ENCODE results near the gene ERLEC1.
"Not testable (repeated sequence)": the region's sequence is repeated elsewhere in the genome, so short reads cannot be mapped to it uniquely, and the experiment has no call there.

The ERLEC1 gene

DNA sequence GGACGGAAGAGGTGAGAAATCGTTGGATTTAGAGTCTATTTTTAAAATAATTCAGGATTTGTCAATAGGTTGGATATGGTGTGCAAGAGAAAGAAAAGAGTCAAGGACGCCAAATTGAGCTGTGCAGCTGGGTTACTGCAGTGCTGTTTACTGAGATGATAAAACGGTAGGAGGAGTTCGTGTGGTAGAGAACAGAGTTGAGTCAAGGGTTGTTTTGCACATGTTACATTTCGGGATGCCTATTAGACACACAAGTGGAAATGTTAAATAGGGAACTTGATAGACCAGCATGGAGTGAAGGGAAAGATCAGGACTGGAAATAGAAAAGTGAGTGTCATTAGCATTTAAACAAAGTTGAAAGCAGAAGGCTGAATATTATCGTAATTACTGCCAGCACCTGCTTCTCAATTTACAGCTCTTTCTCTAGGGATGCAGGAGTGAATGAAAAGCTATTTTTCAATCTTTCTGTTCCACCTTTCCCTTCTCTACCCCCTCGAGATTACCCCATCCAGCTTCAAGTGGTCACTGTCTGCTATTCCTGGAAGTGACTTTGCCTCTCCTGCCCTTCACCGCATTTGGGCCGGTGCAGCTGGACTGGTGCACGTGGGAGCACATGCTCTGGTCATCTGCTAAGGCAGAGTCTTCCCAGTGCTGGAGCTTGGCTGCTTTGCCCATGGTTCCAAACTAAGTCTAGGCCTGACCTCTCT, 42.6 kb downstream of the ERLEC1 start:
- DNase-seq (ENCODE audit: low read depth, low spot score): no peak

DNA sequence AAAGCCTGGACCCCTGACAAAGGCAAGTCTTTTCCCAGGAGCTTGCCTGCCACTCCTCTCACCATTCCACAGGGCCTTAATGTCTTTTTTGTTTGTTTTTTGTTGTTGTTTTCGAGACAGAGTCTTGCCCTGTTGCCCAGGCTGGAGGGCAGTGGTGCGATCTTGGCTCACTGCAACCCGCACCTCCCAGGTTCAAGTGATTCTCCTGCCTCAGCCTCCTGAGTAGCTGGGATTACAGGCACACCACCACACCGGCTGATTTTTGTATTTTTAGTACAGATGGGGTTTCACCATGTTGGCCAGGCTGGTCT, 43.1 kb downstream of the ERLEC1 start:
- not testable (repeated sequence) for DNase-seq (ENCODE audit: low read depth, low spot score)

DNA sequence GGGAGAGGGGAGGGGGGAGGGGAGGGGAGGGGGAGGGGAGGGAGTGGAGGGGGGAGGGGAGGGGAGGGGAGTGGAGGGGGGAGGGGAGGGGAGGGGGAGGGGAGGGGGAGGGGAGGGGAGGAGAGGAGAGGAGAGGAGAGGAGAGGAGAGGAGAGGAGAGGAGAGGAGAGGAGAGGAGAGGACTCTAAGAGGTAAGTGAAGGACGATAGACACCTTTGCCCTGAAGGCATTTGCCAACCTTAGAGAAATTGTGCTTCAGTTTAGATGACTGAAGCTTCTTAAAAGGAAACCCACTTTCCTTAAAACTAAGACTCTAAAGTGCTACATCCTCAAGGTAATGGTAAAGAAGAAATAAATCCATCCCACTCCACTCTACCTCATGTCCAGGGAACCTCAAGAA, 53.7 kb downstream of the ERLEC1 start:
- DNase-seq (ENCODE audit: low read depth, low spot score): no peak

DNA sequence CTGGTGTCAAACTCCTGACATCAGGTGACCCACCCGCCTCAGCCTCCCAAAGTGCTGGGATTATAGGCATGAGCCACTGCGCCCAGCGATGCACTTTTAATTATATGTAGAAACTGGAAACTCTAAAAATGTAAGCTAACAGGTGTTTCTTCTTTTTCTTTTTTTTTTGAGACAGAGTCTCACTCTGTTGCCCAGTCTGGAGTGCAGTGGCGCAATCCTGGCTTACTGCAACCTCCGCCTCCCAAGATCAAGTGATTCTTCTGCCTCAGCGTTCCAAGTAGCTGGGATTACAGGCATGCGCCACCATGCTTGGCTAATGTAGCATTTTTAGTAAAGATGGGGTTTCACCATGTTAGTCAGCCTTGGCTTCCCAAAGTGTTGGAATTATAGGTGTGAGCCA, 54.8 kb downstream of the ERLEC1 start:
- DNase-seq (ENCODE audit: low read depth, low spot score): not testable (repeated sequence)

DNA sequence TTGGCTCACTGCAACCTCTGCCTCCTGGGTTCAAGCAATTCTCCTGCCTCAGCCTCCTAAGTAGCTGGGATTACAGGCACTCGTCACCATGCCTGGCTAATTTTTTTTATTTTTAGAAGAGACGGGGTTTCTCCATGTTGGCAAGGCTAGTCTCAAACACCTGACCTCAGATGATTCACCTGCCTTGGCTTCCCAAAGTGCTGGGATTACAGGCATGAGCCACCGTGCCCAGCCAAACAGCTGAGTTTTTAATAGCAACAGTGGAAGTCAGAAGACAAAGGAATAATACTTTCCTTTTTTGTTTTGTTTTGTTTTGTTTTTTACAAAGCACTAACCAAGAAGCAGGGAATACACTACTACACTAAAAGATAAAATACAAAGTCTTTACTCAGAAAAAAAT, 56.0 kb downstream of the ERLEC1 start:
- DNase-seq (ENCODE audit: low read depth, low spot score): no peak

DNA sequence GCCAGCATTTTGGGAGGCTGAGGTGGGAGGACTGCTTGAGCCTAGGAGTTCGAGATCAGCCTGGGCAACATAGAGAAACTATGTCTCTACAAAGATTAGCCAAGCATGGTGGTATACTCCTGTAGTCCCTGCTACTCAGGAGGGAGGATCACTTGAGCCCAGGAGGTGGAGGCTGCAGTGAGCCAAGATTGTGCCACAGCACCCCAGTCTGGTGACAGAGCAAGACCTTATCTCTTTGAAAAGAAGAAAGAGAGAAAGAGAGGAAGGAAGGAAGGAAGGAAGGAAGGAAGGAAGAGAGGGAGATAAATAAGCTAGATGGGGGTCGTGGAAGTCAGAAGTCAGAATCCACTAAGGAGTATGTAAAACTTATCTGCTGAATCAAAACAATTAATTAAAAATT, 56.8 kb downstream of the ERLEC1 start:
- no peak for DNase-seq (ENCODE audit: low read depth, low spot score)

DNA sequence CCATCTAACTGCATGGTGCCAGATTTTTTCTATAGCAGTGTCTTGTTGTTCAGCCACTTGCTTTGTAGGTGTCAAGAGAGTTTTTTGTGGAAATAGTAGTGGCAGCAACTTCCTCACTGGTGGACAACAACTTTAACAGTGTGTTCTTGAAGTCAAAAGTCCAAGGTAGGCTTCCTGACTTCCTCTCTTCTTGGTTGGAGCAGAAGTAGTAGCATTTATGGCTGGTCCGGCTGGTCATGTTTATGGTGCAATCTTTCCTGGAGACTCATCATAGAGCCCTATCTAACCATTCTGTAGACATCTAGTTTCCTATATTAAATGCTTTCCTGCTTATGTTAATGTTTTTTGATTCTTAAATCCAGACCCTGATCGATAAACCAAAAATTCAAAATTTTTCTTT, 61.2 kb downstream of the ERLEC1 start:
- no peak for DNase-seq (ENCODE audit: low read depth, low spot score)

DNA sequence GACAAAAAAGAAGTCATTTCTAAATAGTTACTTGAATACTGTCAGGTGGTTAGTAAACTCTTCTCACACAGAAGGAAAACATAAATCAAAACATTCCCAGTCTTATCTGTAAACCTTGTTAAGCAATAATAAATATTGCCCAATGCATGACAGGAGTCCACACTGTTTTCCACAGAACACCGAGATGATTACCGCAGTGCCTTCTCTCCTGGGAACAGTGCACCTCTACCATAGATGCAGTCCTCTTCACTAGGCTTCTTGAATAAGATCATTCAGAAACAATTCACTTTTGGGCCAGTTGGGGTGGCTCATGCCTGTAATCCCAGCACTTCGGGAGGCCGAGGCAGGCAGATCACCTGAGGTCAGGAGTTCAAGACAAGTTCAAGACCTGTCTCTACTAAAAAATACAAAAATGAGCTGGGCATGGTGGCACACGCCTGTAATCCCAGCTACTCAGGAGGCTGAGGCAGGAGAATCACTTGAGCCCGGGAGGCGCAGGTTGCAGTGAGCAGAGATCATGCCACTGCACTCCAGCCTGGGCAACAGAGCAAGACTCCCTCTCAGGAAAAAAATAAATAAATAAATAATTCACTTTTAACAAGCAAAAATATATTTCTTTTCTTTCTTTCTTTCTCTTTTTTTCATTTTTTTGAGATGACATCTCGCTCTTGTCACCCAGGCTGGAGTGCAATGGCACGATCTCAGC, 64.4 kb downstream of the ERLEC1 start:
- DNase-seq (ENCODE audit: low read depth, low spot score): not testable (repeated sequence)

DNA sequence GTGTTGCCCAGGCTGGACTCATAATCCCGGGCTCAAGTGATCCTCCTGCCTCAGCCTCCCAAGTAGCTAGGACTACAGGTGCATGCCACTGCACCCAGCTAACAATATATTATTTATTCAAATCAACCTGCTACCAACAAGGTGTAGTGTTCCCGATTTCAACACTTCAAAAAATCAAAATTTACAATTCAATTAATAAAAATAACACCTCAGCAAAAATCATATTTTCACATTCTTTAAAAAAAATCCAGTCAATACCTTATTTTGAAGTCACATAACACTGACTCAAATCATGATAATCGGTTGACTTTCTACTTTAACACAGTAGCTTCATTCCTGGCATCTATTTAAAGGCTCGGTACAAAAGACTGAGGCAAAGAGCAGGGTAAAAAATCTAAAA, 65.7 kb downstream of the ERLEC1 start:
- DNase-seq (ENCODE audit: low read depth, low spot score): no peak

DNA sequence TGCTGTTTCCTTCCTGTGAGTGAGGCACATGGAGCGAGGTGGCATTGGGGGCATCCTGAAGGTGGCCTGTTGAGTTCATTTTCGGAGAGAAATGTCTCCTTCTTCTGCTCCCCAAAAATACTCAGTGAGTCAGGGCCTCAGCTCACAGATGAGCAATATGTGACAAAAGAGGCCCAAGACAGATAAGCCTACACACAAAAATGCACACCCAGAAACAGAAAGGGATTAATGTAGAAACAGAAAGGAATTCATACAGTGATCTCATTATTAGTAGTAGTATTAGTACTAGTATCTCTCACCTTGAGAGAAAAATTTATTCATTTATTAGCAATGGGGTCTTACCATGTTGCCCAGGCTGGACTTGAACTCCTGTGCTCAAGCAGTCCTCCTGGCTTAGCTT, 67.8 kb downstream of the ERLEC1 start:
- DNase-seq (ENCODE audit: low read depth, low spot score): no peak

DNA sequence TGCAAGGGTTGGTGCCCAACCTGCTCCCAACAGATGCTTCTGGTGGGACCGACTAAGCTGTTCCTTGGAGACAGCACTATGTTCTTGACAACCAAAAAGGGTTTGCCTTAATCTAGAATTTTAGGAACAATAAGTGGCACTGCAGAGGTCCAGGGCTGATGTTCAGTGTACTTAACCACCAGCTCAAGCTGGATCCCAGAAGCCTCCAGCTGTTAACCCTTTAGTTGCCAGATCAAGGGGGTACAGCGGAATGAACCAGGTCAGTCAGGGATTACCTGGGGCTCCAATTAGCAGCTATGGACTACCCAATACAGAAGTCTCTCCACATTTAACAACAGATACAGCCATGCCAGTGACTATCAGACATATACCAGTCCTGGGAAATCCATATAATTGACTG, 69.4 kb downstream of the ERLEC1 start:
- DNase-seq (ENCODE audit: low read depth, low spot score): no peak

DNA sequence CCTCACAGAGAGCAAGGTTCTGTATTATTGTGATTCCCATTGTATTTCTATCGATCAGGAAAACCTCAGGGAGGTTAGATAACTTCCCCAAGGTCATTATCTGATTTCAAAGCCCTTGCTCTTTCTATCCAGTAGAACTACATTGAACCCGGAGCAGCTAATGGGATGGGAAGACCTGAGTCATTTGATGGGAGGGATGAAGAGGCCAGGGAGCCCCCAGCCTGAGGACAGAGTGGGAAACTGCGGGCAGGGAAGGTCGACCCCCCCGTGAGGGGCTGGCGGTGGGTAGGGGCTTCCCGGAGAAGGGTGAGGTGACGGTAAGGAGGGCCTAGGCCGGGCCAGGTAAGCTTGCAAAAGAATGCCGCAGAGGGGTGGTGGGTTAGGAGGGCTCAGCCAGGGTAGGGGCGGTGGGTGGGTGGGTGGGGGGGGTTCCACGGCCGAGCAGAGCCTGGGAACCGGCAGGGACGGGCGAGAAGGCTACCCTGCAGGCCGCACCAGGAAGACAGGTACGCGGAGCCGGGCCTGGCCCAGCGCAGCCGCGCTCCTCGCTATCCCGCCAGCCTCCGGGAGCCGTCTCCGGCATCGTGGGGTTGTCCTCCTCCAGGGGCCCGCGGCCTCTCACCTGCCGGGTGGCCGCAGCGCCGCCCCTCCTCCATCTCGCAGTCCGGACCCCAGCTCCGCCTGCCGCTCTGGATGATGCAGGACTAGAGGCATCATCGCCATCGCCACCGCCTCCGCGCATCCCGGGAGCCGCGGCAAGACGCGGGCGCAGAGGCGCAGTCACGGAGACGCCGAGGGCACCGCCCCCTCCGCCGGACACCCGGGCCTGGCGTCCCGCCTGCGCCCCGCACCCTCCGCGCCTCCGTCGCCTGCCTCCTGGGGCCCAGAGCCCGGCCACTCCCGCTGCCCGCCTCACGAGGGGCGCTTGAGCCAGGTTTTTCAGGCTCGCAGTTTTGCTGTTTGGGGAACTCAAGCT, 72.7 kb downstream of the ERLEC1 start, which contains the start of gene GPR75:
Gene GPR75 (minus strand): TSS at position 762 of the 976 bp plus-strand sequence. CDS start 5,211 bp downstream, outside the sequence.
- DNase-seq (ENCODE audit: low read depth, low spot score): no peak

DNA sequence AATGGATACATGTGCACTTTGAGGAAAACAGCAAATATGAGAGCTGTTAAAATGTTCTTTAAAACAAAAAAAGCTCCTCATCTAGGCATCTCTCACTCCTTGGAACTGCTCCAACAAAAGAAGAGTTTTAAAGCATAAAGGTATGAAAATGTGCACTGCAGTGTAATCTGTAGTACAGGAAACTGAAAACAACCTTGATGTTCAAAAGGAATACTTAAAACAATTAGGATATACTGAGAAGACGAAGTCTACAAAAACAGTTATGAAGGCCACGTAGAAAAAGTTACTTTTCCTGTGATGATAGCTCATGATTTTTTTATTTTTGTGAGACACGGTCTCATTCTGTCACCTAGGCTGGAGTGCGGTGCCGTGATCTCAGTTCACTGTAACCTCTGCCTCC, 75.0 kb downstream of the ERLEC1 start:
- no peak for DNase-seq (ENCODE audit: low read depth, low spot score)

DNA sequence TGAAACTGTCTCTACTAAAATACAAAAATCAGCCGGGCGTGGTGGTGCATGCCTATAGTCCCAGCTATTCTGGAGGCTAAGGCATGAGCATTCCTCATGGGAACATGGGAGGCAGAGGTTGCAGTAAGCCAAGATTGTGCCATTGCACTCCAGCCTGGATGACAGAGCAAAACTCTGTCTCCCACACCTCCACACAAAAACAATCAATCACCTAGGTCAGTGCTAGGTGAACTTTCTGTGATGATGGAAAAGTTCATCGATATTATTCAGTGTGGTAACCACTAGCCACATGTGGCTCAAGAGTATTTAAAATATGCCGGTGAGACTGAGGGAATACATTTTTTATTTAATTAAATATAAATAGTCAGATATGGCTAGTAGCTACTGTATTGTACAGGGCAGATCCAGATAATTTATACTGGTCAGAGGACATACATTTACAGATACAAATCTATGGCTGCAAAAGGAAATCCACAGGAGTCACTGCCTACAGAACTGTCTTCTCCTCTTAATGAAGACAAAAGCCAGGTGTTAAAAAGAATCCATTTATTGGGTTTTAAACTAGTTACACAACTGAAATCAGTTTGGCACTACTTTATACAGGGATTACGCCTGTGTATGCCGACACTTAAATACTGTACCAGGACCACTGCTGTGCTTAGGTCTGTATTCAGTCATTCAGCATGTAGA, 76.8 kb downstream of the ERLEC1 start:
- DNase-seq (ENCODE audit: low read depth, low spot score): no peak

DNA sequence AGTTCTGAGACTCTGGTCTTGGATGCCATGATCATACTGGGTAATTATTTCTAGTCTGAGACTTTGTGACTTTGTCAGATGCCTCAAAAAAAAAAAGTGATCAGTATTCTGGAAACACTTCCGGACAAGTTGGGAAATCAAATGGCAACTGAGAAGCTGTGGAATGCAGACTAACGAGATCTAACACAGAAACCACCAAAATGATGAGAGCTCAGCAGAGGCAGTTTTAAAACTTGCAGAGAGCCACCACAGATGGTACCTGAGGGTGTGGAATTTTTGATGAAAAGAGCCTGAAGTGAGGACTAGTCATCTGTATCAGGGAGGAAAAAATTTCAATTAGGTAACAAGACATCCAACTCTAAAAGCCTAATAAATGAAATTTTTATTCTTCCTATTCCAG, 78.4 kb downstream of the ERLEC1 start:
- no peak for DNase-seq (ENCODE audit: low read depth, low spot score)

DNA sequence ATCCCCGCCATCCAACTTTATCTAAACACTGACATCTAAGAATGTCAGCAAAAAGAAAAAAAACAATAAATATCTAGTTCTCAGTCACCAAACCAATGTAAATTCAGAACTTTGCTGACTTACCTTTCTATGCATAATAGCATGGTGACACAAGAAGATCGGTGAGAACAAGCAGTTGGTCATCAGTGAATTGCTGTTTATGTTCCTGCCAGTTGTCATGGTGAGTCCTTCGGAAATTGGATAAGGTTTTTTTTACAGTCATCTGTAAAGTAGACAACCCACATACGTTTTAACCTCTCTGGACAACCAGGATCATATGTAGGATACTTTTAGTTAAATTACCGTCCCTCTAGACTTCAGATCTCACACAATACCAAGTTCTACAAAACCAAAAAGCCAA, 79.1 kb downstream of the ERLEC1 start:
- no peak for DNase-seq (ENCODE audit: low read depth, low spot score)

DNA sequence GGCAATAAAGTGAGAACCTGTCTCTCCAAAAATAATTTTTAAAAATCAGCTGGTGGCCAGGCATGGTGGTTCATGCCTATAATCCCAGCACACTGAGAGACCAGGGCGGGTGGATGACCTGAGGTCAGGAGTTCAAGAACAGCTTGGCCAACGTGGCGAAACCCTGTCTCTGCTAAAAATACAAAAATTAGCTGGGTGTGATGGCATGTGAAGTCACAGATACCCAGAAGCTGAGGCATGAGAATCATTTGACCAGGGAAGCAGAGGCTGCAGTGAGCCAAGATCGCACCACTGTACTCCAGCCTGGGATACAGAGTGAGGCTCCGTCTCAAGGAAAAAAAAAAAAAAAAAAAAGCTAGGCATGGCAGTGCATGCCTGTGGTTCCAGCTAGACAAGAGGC, 80.3 kb downstream of the ERLEC1 start:
- DNase-seq (ENCODE audit: low read depth, low spot score): no peak

DNA sequence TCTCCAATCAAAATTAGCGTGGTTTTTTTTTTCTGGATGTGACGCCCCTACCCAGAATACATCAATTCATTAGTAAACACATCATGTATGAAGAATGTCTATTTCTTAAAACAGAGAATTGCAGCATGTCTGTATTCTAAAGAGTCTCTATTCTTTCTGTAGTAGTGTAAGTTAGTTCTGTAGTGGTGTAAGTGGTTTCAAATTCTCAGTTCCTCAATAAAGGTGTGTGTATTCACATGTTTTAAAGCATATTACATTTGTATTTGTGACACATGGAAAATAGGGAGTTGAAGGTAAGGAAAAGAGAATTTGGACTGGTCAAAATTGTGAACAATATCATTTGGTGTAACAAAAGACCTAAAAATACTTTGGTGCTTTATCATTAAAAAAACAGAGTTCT, 80.9 kb downstream of the ERLEC1 start:
- no peak for DNase-seq (ENCODE audit: low read depth, low spot score)

Measured in activated naive CD8-positive, alpha-beta T cell treated with anti-CD3 and anti-CD28 coated beads, Interleukin-2, amount 50 U/mL, for 16 hours (primary cell).